Stimulated activated CD8-positive, alpha-beta memory T cell treated with anti-CD3 and anti-CD28 coated beads, Interleukin-4, amount 100 ng/mL, for 48 hours (primary cell): Measurements from ENCODE around the gene OGFOD2.
A peak's percentile ranks its signal among the peaks of the same experiment; 100 is the strongest.

ENCODE experiments used
- DNase-seq: peaks from one replicate; pipeline ENCODE4 v3.0.0-alpha.2; 2020

The OGFOD2 gene

DNA sequence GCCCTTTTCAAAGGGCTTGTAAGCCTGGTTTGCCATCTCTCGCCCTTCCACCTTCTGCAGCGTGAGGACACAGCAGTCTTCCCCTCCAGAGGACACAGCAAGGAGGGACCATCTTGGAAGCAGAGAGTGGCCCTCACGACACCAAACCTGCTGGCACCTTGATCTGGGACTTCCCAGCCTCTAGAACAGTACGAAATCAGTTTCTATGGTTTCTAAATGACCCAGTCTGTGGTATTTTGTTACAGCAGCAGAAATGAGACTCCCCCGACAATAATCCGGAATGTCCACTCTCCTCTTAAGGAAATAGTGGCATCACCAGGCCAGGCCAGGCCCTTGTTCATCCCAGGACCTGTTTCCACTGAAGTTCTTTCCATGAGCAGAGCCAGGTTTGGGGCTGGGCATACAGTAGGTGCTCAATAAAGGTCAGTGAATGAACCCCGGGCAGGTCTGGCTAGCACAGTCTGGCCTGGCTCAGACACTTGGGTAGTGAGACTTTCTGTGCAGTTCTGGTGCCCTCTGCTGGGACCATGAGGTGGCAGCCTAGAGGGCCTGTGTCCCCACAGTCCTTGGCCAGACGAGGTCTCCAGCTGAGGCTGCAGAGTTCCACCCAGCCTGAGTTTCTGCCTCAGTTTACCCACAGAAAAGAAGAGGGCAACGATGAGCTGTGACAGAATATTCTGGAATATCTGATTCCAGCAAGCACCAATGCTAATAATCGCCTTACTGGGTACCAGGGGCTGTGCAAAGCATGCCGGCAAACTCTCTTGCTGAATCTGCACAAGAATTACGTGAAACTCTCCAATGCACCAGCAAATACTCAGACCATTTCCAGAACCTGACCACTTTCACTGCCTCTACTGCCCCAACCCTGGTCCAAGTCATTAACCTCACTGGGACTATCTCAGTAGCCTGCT lies 22.8 kb upstream of the OGFOD2 start:
- DNase-seq, result peak; percentile 82

DNA sequence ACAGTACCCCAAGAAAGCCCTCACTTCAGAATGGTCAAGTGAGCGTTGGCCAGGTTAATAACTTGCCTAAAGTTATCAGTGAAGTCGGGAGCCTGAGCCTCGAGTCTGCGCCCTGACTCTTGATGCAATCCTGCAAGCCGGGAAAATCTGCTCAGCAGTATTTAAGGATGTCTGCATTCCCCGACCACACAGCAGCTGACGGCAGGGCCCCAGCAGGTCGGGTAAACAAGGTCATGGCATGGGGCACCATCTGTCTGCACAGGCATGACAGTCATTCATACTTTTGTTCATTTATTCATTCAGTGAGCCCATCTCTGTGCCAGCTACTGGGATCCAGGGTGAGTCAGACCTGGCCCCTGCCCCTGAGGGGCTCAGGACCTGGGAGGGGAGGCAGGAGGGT lies 19.9 kb upstream of the OGFOD2 start:
- DNase-seq, result no peak

DNA sequence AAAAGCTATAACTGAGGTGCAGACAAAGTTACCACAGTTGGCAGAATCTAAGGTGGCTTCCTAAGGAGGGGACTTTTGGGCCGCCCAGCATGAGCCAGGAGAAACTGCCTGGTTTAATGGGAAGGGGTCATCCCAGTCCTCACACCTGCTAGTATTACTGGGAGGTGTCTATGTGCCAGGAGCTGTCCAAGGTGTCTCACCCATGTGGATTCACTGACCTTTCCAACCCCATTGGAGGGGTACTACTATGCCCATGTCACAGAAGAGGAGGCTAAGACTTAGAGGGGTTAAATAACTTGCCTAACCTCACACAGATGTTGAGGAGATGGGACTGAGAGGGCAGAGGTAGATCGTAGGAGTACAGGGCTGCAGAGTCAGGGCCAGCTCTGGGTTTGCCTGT lies 19.0 kb upstream of the OGFOD2 start:
- no peak for DNase-seq

DNA sequence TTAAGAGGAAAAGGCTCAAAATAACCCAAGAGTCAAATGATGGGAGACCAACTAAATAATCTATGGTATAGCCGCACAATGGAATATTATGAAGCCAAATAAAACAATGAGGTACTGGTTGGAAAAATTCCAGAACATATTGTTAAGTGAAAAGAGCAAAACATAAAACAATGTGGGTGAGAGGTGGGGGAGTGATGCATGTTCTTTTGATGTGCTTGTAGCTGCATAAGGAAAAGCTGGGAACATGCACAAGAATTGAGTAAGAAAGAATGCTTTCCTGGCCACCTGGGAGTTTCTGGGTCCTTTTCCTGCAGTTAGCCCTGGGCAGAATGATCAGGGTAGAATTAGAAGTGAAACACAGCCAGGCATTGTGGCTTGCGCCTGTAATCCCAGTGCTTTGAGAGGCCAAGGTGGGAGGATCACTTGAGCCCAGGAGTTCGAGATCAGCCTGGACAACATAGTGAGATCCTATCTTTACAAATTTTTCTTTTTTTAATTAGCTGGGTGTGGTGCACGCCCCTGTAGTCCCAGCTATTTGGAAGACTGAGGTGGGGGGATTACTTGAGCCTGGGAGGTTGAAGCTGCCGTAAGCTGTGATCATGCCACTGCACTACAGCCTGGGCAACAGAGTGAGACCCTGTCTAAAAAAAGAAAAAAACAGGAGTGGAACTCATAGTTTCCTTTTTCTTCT lies 16.7 kb upstream of the OGFOD2 start:
- no peak for DNase-seq

DNA sequence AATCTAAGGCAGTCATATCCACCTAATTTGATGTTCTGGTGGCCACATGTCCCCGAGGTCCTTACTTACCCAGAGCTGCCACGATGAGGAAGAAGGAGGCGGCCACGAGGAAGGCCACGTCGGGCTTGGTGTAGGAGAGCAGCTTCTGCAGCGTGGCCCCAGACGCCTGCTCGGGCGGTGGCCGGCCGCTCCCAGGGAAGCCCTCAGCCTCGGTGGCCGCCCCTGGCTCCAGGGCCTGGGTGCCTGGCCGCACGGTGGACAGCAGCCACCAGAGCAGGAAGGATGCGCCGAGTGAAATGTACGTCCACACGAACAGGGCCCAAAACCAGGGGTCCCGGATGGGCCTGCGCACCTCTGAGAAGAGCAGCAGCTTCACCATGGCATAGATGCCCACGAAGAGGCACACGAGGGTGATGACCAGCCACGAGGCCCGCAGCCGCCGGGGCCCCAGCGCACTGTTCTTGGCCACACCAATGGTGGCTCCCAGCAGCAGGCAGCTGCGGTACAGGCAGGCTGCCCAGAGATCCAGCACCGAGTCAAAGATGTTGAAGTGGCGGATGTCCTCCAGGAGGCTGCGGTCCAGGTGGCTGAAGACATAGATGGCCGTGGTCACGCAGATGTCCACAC lies 15.4 kb upstream of the OGFOD2 start:
- DNase-seq, result no peak

DNA sequence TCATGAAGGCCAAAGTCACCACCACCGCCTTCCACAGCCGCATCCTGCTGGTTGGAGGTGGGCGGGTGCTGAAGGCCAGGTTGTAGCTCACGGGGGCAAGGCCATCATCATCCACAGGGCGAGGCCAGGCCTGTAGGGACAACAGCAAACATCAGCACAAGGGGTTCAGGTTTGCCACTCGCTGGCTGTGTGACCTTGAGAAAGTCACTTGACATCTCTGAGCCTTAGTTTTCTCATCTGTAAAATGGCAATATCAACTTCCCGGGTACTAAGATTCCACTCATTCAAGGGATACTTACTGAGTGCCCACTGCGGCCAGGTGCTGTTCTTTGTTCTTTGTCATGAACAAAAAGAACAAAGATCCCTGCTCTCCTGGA lies 14.9 kb upstream of the OGFOD2 start:
- DNase-seq, result no peak

DNA sequence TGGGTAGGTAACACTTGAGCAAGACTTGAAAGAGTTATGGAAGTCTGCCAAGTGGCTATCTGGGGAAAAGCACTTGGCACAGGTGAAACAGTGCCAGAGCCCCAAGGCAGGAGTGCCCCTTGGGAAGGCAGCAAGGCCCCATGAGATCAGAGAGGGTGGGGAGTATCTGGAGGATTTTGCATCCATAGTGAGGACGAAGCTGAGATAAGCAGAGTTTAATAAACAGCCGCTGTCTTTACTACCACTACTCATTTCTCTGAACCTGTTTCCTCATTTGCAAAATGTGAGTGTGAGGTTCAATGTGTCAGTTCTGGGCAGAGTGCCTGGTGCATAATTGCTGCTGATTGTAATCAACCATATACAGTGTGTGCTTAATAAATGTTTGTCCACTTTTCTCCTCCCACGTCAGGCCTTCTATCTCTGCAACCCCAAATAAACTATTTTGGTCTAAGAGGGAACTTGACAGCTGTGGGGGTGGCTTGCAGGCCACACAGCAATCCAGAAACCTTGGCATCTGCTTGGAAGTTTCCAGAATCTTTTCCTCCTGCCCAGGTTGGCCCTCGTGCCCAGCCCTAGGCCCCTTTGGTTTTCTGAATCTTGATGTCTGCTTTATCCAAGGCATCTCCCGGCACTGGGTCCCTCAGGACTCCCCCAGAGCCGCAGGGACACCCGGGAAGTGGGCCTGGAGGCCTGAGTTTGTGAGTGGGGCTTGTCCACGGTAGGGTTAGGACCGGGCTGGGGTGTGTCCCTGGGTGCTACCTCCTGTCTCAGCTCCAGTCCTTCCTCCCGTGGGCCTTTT lies 13.3 kb upstream of the OGFOD2 start:
- DNase-seq, result no peak

DNA sequence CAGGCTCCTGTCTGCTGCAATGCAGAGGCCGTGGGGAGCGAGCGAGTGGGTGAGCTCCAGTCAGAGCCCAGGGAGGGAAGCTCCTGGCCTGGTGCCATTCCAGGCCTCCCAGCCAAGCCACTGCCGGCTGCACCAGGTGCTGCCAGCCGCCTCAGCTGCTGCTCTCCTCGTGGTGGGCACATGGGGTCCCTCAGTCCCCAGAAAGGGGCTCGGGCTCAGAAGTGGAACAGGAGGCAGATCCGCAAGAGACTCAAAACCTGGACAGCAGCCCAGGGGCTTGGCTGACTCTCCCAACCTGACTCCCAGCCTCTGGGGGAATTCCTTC lies 11.1 kb upstream of the OGFOD2 start:
- no peak for DNase-seq

DNA sequence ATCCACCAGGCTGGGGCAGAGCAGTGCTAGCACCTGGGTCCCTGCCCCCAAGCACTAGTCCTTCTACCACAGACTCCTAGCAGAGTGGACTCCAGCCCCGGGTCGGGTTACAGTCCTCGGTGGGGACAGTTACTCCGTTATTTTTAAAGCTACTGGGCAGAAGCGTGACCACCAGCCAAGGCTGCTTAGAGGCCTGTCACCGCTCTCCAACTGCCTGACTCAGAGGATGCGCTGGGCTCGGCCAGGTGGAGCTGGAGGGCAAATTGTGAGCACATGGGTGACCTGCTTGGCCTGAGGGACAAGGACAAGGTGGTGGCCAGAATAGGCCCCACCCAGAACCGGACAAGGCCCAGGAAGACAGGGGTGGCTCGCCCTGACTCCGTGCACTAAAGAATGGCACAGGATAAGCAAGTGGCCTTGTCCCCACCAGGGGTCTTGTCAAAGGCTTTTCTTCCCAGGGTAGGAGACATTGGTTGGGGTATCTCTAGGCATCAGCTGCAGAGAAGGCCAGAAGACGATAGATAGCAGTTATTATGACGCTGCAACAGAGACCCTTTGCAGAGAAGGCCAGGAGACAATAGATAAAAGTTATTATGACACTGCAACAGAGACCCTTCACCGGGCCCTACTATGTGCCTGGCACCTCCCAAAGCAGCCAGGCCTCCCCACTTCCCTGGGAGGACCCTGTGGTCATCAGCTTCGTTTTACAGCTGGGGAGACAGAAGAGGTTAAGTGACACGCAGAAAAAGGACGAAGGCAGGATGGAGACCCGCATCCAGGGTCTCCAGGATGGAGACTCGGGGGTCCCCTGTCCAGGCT lies 10.4 kb upstream of the OGFOD2 start:
- no peak for DNase-seq

DNA sequence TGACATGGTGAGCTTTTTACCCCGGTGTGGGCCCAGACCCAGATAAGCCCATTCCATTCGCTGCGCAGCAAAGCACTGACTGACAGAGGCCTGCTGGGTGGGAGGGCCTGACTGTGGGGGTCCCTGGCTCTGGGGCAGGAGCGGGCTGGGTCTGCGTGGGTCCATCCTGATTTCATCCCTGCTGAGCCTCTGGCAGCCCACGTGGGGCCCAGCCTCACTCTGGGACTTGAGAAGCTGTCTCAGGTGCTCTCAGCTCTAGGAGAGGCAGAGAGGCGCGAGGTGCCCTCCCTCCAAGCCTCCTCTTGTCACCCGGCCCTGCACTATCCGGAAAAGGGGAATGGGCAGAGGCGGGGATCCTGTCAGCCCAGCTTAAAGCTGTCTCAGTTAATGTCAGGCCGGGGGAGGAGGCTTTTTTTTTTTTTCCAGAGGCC lies 9.7 kb upstream of the OGFOD2 start:
- DNase-seq, result no peak

DNA sequence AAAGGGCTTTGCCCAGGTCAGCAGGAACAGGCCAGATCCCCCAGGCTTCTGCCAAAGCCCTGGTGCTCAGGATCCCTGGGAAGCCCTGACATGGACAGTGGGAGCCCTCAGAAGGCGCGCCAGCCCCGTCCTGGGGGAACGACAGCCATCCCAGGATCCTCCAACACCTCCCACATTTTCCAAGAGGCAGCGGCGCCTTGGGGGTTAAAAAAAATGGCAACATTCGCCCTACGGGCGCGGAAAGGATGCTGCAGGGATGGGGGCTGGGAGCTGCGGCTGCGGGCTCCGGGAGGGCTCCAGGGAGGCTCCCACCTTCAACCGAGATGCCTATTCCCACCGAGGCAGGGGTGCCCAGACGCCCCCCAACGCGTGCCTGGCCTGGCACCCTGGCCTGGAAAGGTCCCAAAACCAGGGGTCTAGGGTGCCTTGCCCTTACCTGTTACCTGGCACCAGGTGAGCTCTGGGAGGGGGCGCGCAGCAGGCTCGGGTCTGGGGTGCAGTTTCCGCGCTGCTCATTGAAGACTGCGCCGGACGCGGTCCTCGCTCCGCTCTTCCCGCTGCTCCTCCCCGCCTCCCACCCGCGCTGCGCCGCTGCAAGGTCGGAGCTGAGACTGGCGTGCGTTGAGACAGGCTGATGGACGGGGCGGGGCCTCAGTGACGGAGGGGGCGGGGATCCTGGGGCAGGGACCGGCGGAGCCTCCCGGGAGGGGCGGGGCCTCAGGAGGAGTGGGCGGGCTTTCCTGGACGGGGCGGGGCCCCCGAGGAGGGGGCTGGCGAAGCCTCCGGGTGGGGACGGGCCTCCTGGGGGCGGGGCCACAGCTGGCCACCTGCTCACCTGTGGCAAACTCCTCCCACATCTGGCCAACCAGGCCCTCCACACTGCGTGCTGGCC lies 8.9 kb upstream of the OGFOD2 start, which contains the start of gene ABCB9:
Gene ABCB9 (minus strand): TSS at position 613 of the 892 bp plus-strand sequence. CDS start 6,228 bp downstream, outside the sequence.
- DNase-seq, result peak; percentile 96

DNA sequence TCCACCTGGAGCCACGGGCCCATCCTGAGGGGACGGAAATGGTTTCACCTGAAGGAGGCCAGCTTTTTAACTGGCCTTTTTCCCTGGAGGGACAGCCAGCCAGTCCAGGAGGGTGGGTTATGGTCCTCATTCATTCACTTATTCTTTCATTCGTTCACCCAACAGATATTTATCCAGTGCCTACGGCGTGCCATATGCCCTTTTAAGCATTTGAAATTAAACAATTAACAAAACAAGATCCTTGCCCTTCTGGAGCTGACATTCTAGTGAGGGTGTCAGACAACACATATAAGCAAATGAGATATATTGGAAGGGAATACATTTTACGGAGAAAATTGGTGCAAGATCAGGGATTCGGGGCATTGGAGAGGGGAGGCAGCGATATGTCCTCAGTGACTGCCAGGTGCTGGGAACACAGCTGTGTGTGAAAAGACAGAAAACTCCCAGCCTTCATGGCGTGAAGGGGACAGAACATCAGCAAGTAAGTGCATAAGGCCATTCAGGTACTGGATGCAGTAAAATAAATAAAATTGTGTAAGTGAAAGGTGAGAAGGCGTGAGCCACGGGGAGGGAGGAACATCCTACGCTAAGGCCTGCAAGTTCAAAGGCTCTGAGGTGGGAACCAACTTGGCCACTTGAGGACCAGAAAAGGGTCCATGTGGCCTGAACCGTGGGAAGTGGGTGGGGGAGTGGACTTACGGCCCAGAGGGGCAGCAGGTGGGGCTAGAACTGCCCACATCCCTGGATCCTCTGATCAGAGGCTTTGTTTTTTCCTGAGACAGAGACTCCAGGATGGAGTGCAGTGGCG lies 8.1 kb upstream of the OGFOD2 start:
- DNase-seq, result no peak

DNA sequence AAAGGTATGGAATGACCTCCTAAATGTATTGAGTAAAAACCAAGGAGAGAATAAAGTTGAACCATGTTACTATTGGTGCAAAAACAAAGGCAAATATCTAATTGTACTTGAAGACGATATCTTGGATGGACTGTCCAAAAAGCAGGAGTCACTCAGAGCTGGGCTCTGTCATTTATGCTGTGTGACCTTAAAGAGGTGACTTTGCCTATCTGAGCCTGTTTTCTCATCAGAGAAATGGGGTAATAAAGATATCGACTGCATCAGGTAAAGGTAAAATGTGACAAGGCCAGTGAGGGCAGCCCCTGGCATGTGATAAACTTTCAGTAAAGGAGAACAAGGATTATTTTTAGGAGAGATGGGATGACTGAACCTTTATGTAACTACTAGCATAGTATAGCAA lies 6.9 kb upstream of the OGFOD2 start:
- DNase-seq, result no peak

DNA sequence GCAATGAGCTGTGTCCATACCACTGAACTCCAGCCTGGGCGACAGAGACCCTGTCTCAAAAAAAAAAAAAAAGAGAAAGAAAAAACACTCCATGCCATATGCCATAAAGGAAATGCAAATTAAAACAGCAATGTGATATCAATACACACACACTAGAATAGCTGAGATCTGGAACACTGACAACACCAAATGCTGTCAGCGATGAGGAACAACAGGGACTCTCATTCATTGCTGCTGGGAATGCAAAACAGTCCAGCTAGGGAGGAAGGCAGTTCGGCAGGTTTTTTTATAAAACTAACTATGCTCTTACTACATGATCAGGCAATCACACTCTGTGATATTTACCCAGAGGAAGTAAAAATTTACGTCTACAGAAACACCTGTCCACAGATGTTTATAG lies 5.4 kb upstream of the OGFOD2 start:
- DNase-seq, result no peak

DNA sequence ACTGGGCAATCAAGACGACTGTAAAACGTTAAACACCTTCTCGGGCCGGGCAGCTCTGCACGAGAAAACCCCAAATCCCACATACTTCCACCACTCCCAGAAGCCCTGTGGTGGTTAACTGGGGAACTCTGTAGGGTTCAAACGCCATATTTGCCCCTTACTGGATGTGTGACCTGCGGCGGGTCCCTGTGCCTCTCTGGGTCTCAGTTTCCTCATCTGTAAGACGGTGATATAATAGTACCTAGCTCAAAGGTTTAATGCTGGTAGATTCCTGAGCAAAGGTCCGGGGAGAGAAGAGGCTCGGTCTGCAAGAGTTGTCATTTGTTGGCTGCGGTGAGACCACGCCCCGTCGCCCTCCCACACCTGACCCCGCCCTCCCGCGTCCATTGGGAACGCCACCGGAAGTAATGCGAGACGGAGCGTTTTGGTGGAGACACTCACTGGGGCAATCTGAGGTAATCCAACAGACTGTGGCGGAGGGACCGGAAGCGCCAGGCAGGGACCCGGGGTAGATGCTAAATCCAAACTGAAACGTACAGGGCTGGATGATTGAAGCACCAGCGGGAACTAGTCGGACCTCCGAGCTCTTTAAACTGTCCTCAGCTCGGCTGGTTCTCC lies 661 bp upstream of the OGFOD2 start:
- DNase-seq, result peak; percentile 100

DNA sequence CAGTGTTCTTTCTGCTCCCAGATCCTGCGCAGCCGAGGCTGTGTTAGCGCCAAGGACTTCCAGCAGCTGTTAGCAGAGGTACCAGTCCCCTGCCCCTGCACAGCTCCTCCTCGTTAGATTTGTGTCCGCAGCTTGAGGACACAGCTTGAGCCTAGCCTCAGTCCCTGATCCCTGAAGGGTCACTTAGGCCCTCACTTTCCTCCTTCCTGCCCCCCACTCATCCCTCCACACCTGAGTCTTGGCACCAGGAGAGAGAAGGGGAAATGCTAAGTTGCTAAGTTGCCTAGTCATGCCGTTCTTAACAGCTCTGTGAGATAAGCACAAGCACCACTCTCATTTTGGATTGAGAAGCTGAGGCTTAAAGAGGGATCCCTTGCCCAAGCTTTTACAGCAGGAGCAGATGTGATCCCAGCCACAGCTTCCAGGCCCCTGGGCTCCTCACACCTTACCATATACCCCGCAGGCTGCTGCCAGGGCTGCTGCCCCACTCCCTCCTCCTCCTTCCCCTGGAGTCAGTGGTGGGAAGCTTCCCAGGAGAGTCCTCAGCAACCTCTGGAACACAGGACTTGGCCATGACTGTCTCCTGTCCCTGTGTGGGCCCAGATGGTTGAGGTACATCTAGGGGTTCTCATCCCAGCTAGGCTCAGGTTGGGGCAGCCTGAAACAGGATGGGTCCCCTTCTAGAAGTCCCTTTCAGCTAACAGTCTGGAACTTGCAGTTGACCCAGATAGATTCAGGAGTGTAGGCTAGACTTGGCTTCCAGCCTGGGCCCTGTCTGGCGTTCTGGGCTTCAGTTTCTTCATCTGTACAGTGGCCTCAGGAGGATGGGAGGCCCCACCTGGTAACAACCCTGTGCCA lies 975 bp downstream of the OGFOD2 start:
- no peak for DNase-seq

DNA sequence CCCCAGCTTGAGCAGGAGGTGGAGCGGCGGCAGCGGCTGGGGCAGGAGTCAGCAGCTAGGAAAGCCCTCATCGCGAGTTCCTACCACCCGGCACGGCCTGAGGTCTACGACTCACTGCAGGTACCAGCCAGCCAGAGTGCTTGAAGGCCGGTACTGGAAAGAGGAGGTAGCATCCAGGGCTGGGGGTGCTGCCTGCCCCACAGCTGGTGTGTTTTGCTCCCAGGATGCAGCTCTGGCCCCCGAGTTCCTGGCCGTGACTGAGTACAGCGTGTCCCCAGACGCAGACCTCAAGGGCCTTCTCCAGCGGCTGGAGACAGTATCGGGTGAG lies 1.6 kb downstream of the OGFOD2 start:
- DNase-seq, result no peak

DNA sequence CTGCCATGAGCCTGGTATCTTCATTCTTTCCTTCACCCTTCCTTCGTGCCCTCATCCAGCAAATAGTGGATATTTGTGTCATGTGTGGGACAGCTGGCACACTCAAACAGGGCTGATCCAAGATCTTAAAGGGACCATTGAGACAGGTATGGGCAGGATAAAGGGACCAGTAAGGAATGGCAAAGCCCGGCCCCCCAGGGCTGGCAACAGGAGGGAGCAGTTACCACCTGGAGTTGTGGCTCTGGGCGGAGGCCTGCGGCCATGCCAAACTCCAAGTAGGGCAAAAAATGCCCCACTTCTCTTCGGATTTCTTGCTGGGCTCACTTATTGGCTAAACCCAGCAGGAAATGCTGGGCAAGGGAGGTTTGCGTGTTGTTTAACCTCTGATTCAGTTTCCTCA lies 2.1 kb downstream of the OGFOD2 start:
- no peak for DNase-seq
